IPS-15b (cell line): ENCODE results near the gene POU2F1.
"Not testable (repeated sequence)": the region's sequence is repeated elsewhere in the genome, so short reads cannot be mapped to it uniquely, and the experiment has no call there.

ENCODE experiments used
- H3K27me3 ChIP-seq: one replicate; pipeline ENCODE4 v1.6.1; 2013; ENCODE audit warnings: low read length; ENCODE audit not compliant: control insufficient read depth, insufficient read depth
- H3K36me3 ChIP-seq: one replicate; pipeline ENCODE4 v1.6.1; 2013; ENCODE audit warnings: low read length; ENCODE audit not compliant: control insufficient read depth, insufficient read depth
- H3K4me1 ChIP-seq: one replicate; pipeline ENCODE4 v1.6.1; 2013; ENCODE audit warnings: mild to moderate bottlenecking, low read length; ENCODE audit not compliant: control insufficient read depth, insufficient read depth
- H3K4me3 ChIP-seq: one replicate; pipeline ENCODE4 v1.5.1; 2013; ENCODE audit warnings: low read depth, low read length
- H3K9ac ChIP-seq: one replicate; pipeline ENCODE4 v1.6.1; 2013; ENCODE audit warnings: low read depth, mild to moderate bottlenecking, low read length
- H3K9me3 ChIP-seq: one replicate; pipeline ENCODE4 v1.6.1; 2013; ENCODE audit warnings: mild to moderate bottlenecking, low read length; ENCODE audit not compliant: control insufficient read depth, insufficient read depth

The POU2F1 gene

DNA sequence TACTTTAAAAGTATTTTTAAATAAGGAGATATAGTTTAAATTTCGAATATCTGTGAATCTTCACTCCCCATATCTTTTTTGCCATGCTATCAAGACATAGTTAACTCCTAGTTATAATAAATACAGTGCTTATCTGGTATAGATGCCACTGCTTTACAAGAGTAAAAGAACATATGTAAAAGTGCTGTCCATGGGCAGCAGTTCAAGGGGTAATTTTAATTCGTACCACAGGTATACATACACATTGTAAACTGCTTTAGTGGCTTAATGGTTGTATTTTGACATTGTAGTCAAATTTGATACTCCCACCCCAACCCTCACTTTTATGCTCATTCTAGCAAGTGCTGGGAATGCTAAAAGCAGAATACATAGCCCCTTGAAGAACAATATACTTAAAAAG is 18.6 kb downstream of the POU2F1 start:
- Histone ChIP-seq H3K9ac (no peak overlapping the region), H3K9me3 (no peaks in the 10 kb centered on the region), H3K4me3 (no peak overlapping the region), H3K36me3 (no peaks in the 10 kb centered on the region), H3K27me3 (no peaks in the 10 kb centered on the region), H3K4me1 (peaks cover 9% of the 10 kb centered on the region)

DNA sequence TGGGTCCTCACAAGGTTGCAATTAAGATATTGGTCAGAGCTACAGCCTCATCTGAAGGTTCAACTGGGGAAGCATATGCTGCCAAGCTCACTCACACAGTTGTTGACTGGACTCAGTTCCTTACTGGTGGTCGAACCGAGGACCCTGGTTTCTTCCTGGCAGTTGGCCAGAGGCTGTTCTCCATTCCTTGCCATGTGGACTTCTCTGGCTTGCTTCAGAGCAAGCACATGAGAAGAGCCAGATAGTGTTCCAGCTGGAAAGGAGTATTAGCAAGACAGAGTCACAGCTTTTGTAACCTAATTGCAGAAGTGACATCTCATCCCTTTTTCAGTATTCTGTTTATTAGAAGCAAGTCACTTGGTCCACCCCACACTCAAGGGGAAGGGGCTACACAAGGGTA is 23.6 kb downstream of the POU2F1 start:
- H3K4me3 ChIP-seq: no peak overlapping the region
- peaks cover 4% of the 10 kb centered on the region for H3K4me1 ChIP-seq
- no peaks in the 10 kb centered on the region for H3K9me3 ChIP-seq
- no peak overlapping the region for H3K9ac ChIP-seq
- H3K36me3 ChIP-seq: no peaks in the 10 kb centered on the region
- no peaks in the 10 kb centered on the region for H3K27me3 ChIP-seq

- not testable (repeated sequence) for H3K4me1 ChIP-seq, H3K9me3 ChIP-seq, H3K36me3 ChIP-seq, H3K4me3 ChIP-seq, H3K9ac ChIP-seq, H3K27me3 ChIP-seq
Observed at GRCh38 chr1:167245168-167245567, 24.5 kb downstream of the POU2F1 start.

DNA sequence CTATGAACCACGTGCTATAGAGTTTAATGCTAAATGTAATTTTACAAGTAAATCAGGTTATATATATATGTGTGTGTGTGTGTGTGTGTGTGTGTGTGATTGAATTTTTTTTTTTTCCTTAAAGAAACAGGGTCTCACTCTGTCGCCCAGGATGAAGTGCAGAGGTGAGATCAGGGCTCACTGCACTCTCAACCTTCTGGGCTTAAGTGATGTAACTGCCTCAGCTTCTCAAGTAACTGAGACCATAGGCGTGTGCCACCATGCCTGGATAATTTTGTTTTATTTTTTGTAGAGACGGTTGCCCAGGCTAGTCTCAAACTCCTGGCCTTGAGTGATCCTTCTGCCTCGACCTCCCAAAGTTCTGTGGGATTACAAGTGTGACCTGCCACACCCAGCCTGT is 26.3 kb downstream of the POU2F1 start:
- H3K27me3 ChIP-seq: no peaks in the 10 kb centered on the region
- no peaks in the 10 kb centered on the region for H3K36me3 ChIP-seq
- peaks cover 9% of the 10 kb centered on the region for H3K4me1 ChIP-seq
- H3K4me3 ChIP-seq: no peak overlapping the region
- no peak overlapping the region for H3K9ac ChIP-seq
- H3K9me3 ChIP-seq: no peaks in the 10 kb centered on the region

DNA sequence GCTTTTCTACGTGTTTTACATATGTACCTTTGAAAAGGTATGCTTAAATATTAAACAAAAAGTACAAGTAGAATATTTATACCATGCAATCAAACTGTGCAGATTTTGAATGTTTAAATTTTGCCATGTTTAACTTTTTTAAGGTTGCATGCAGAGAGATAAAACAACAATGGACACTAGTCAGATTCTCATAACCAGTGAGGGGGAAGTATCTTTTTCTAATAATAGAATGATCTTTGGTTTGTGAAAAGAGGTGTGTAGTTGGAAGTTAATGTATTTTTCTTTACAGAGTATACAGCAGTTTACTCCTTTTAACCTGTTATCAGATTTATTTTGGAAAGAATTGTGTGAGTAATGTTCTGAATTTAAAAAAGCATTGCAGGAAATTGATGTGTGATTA is 27.1 kb downstream of the POU2F1 start:
- Histone ChIP-seq H3K4me1 (peaks cover 9% of the 10 kb centered on the region), H3K9ac (no peak overlapping the region), H3K27me3 (no peaks in the 10 kb centered on the region), H3K9me3 (no peaks in the 10 kb centered on the region), H3K36me3 (no peaks in the 10 kb centered on the region), H3K4me3 (no peak overlapping the region)

DNA sequence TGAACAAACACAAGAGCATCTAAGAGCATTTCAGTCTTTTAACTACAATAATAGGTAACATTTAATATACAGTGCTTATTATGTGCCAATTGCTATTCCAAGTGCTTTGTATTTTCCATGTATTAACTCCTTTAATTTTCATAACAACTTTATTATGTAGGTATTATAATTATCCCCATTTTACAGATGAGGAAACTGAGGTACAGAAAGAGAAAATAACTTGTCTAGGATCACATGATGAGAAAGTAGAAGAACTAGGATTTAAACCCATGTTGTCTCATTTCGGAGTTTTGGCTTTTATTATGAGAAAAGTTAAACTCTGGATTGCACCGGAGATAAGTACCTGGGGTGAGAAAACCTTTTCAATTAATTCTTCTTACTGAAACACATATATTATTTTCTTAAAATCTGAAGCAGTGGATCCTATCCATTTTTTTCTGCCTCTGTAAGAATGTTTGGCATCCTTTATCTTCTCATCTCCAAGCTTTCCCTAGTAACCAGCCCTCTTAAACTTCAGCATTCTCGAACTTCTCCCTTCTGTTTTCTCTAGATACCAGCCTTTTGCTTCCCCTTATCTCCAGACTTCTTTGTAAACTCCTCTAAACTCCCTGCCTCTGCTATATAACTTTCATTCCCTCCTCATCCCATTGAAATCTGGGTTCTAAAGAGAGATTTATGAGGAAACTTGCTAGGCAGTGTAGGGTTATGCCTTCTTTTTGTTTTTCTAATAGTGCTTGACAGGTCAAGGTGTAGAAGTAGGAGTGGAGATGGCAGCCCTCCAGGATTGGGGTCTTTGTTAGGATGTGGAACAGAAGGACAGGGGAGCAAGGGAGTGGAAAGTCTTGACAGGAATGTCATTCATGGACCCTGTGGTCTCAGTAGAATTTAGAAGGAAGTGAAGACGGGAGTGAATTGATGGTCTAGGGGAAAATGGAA is 28.3 kb downstream of the POU2F1 start:
- H3K27me3 ChIP-seq: no peaks in the 10 kb centered on the region
- no peaks in the 10 kb centered on the region for H3K36me3 ChIP-seq
- H3K9ac ChIP-seq: no peak overlapping the region
- H3K9me3 ChIP-seq: no peaks in the 10 kb centered on the region
- H3K4me3 ChIP-seq: no peak overlapping the region
- H3K4me1 ChIP-seq: peaks cover 9% of the 10 kb centered on the region

GRCh38 chr1:167249702-167250101 is 29.0 kb downstream of the POU2F1 start:
- H3K27me3 ChIP-seq: no peaks in the 10 kb centered on the region
- H3K36me3 ChIP-seq: no peaks in the 10 kb centered on the region
- no peak overlapping the region for H3K9ac ChIP-seq
- peaks cover 9% of the 10 kb centered on the region for H3K4me1 ChIP-seq
- no peaks in the 10 kb centered on the region for H3K9me3 ChIP-seq
- H3K4me3 ChIP-seq: no peak overlapping the region

GRCh38 chr1:167250482-167250881 is 29.8 kb downstream of the POU2F1 start:
- H3K27me3 ChIP-seq: no peaks in the 10 kb centered on the region
- H3K4me1 ChIP-seq: peaks cover 9% of the 10 kb centered on the region
- H3K4me3 ChIP-seq: no peak overlapping the region
- no peaks in the 10 kb centered on the region for H3K36me3 ChIP-seq
- H3K9me3 ChIP-seq: no peaks in the 10 kb centered on the region
- no peak overlapping the region for H3K9ac ChIP-seq

DNA sequence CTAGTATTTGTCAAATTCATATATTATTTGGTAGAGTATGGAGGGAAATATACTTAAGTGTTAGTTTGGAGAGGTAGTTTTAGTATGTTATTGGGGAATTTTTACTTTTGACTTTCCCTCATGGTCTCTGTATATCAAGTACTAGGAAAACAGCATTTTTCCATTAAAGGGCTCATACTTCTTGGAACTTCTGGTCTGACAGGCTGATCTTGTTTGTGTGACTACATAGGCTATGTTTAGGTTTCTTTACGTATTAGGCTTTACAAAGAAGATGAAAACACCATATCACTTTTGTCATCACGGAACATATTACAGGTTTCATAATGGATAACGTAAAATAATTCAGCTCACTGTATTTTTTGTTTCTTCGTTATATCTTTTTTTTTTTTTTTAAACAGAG is 30.8 kb downstream of the POU2F1 start:
- H3K9me3 ChIP-seq: no peaks in the 10 kb centered on the region
- peaks cover 12% of the 10 kb centered on the region for H3K4me1 ChIP-seq
- H3K9ac ChIP-seq: no peak overlapping the region
- no peak overlapping the region for H3K4me3 ChIP-seq
- H3K27me3 ChIP-seq: no peaks in the 10 kb centered on the region
- H3K36me3 ChIP-seq: no peaks in the 10 kb centered on the region

GRCh38 chr1:167252986-167253385 is 32.3 kb downstream of the POU2F1 start:
- H3K27me3 ChIP-seq: no peaks in the 10 kb centered on the region
- H3K9ac ChIP-seq: no peak overlapping the region
- no peak overlapping the region for H3K4me3 ChIP-seq
- peaks cover 8% of the 10 kb centered on the region for H3K4me1 ChIP-seq
- no peaks in the 10 kb centered on the region for H3K9me3 ChIP-seq
- H3K36me3 ChIP-seq: no peaks in the 10 kb centered on the region

- H3K9ac ChIP-seq: no peak overlapping the region
Observed at GRCh38 chr1:167258858-167259257, 38.2 kb downstream of the POU2F1 start.

GRCh38 chr1:167262836-167263235 is 42.1 kb downstream of the POU2F1 start:
- Histone ChIP-seq H3K9me3 (no peaks in the 10 kb centered on the region), H3K36me3 (no peaks in the 10 kb centered on the region), H3K4me1 (peaks cover 4% of the 10 kb centered on the region), H3K4me3 (no peak overlapping the region), H3K9ac (no peak overlapping the region), H3K27me3 (no peaks in the 10 kb centered on the region)

More at GRCh38 chr1:167258858-167259257, 38.2 kb downstream of the POU2F1 start:
- Histone ChIP-seq H3K4me1 (peaks cover 5% of the 10 kb centered on the region), H3K36me3 (no peaks in the 10 kb centered on the region), H3K4me3 (no peak overlapping the region), H3K9me3 (no peaks in the 10 kb centered on the region), H3K27me3 (no peaks in the 10 kb centered on the region)
